Liver (tissue), 9 donors: ENCODE measurements around the gene KRT4. TPM values are rescaled to one million over a fixed set of nuclear protein-coding genes. Genes with fewer than 3 reads are reported as not detected.

Experiments used
- DNase-seq: peaks from one replicate; pipeline ENCODE4 v3.0.0-alpha.2; 2017; ENCODE audit warnings: low spot score
- H3K27ac ChIP-seq, 2 donors: one replicate each; pipeline ENCODE4 v1.7.0; 2013; ENCODE audit warnings: inconsistent platforms in 2 of 2, low read length in 2 of 2, control low read depth in 1 of 2, low read depth in 1 of 2, mild to moderate bottlenecking in 1 of 2
- H3K27me3 ChIP-seq, 4 donors: one replicate each; pipeline versions ENCODE4 v1.6.1 to v1.7.0; 2013; ENCODE audit warnings: low read length in 3 of 4, inconsistent platforms in 1 of 4, mild to moderate bottlenecking in 1 of 4, moderate library complexity in 1 of 4; ENCODE audit not compliant: control insufficient read depth in 4 of 4, insufficient read depth in 4 of 4
- H3K36me3 ChIP-seq, 4 donors: one replicate each; pipeline versions ENCODE4 v1.6.1 to v1.7.0; 2013; ENCODE audit warnings: low read length in 3 of 4, mild to moderate bottlenecking in 3 of 4, low read depth in 1 of 4, moderate library complexity in 1 of 4; ENCODE audit not compliant: control insufficient read depth in 4 of 4, insufficient read depth in 3 of 4
- H3K4me1 ChIP-seq, 4 donors: one replicate each; pipeline versions ENCODE4 v1.6.1 to v1.7.0; 2013; ENCODE audit warnings: low read length in 3 of 4, mild to moderate bottlenecking in 3 of 4, moderate library complexity in 1 of 4; ENCODE audit not compliant: control insufficient read depth in 4 of 4, insufficient read depth in 4 of 4
- H3K4me3 ChIP-seq, 3 donors: one replicate each; pipeline versions ENCODE4 v1.6.1 to v1.7.0; 2013; ENCODE audit warnings: low read length in 3 of 3, control low read depth in 1 of 3, low read depth in 1 of 3, mild to moderate bottlenecking in 1 of 3
- H3K9ac ChIP-seq, 2 donors: one replicate each; pipeline ENCODE4 v1.7.0; 2013; ENCODE audit warnings: low read length in 2 of 2, mild to moderate bottlenecking in 2 of 2, moderate library complexity in 2 of 2, control low read depth in 1 of 2, low read depth in 1 of 2
- H3K9me3 ChIP-seq, 4 donors: one replicate each; pipeline versions ENCODE4 v1.6.1 to v1.7.0; 2013; ENCODE audit warnings: low read length in 3 of 4; ENCODE audit not compliant: control insufficient read depth in 4 of 4
- ATF3 ChIP-seq: IDR thresholded peaks from 2 replicates; pipeline ENCODE4 v1.6.1; 2016; ENCODE audit warnings: antibody characterized with exemption
- CTCF ChIP-seq: fragments of 150-350 bp; IDR thresholded peaks from 2 replicates; pipeline ENCODE4 v1.5.1; 2017; ENCODE audit warnings: improper control_type of control experiment, low read depth, low read length; ENCODE audit not compliant: missing input control
- EGR1 ChIP-seq, 2 donors: IDR thresholded peaks; 2 replicates each; pipeline ENCODE4 v1.6.1; 2016 to 2018; ENCODE audit warnings: antibody characterized with exemption in 2 of 2, low read depth in 2 of 2
- FOXA1 ChIP-seq: IDR thresholded peaks from 2 replicates; pipeline ENCODE4 v1.6.1; 2016; ENCODE audit warnings: antibody characterized with exemption
- FOXA2 ChIP-seq: IDR thresholded peaks from 2 replicates; pipeline ENCODE4 v1.6.1; 2016; ENCODE audit warnings: antibody characterized with exemption
- GABPA ChIP-seq, 2 donors: IDR thresholded peaks in 1 of 2; conservative IDR thresholded peaks in 1 of 2; 2 replicates each; pipeline ENCODE4 v1.6.1; 2016; ENCODE audit warnings: antibody characterized with exemption in 2 of 2, mild to moderate bottlenecking in 1 of 2, moderate library complexity in 1 of 2
- HNF4A ChIP-seq, 2 donors: conservative IDR thresholded peaks; 2 replicates each; pipeline ENCODE4 v1.6.1; 2016; ENCODE audit warnings: antibody characterized with exemption in 2 of 2, mild to moderate bottlenecking in 2 of 2
- HNF4G ChIP-seq: IDR thresholded peaks from 2 replicates; pipeline ENCODE4 v1.6.1; 2016; ENCODE audit warnings: antibody characterized with exemption
- JUND ChIP-seq, 2 donors: IDR thresholded peaks; 2 replicates each; pipeline ENCODE4 v1.6.1; 2016; ENCODE audit warnings: antibody characterized with exemption in 2 of 2
- MAX ChIP-seq: IDR thresholded peaks from 2 replicates; pipeline ENCODE4 v1.6.1; 2016; ENCODE audit warnings: antibody characterized with exemption
- NR2F2 ChIP-seq: IDR thresholded peaks from 2 replicates; pipeline ENCODE4 v1.6.1; 2016; ENCODE audit warnings: antibody characterized with exemption
- REST ChIP-seq: IDR thresholded peaks from 2 replicates; pipeline ENCODE4 v1.6.1; 2016; ENCODE audit warnings: antibody characterized with exemption, mild to moderate bottlenecking
- RXRA ChIP-seq, 2 donors: IDR thresholded peaks; 2 replicates each; pipeline ENCODE4 v1.6.1; 2017 to 2018; ENCODE audit warnings: antibody characterized with exemption in 2 of 2, mild to moderate bottlenecking in 1 of 2
- SP1 ChIP-seq: IDR thresholded peaks from 2 replicates; pipeline ENCODE4 v1.6.1; 2018; ENCODE audit warnings: antibody characterized with exemption, mild to moderate bottlenecking
- TAF1 ChIP-seq: conservative IDR thresholded peaks from 2 replicates; pipeline ENCODE4 v1.6.1; 2016; ENCODE audit warnings: antibody characterized with exemption, mild to moderate bottlenecking
- ZBTB33 ChIP-seq: IDR thresholded peaks from 2 replicates; pipeline ENCODE4 v1.6.1; 2016; ENCODE audit warnings: antibody characterized with exemption
- WGBS: extraction: QIAGEN DNeasy Blood & Tissue Kit; methylation state at CpG from one replicate; pipeline ENCODE4 v1.1.7; 2013; 5-methylcytosine and 5-hydroxymethylcytosine counted together
- polyA plus RNA-seq, 2 donors: library from polyadenylated mRNA; stranded (reverse) in 1 of 2; unstranded in 1 of 2; fragments of 200-250 nt in 1 of 2; fragments of >200 nt in 1 of 2; fragmentation: Nextera tagmentation in 1 of 2; extraction: Ambion mirVana in 1 of 2; gene quantifications; one replicate each; pipeline versions ENCODE4 v1.2.1 to v1.2.3, GENCODE V29; 2013 to 2015
- total RNA-seq, 2 donors: library from RNA; depleted of rRNA; stranded (reverse); fragments of >200 nt; gene quantifications; one replicate each; pipeline ENCODE4 v1.2.3, GENCODE V29; 2014
- donor health status: healthy.
- donor health status: healthy.
- donor health status: healthy.
- donor health status: healthy.
- donor health status: healthy.

The KRT4 gene
- total and polyA plus RNA-seq, 4 donors: 0.05 to 0.23 TPM; not detected in 2

- Histone ChIP-seq H3K36me3 (no peaks in the 10 kb centered on the region), H3K4me3 (no peak overlapping the region), H3K27me3 (no peaks in the 10 kb centered on the region), H3K27ac (no peak overlapping the region), H3K9me3 (no peaks in the 10 kb centered on the region), H3K9ac (no peak overlapping the region), H3K4me1 (no peaks in the 10 kb centered on the region)
- WGBS: 75% methylated on average over 16 of the region's 16 CpGs
- no peak for DNase-seq
- no peak for TF ChIP-seq REST
- no peak for TF ChIP-seq RXRA (IDR thresholded peaks at IDR 0.05)
- no peak for TF ChIP-seq NR2F2
- no peak for TF ChIP-seq TAF1
These were observed 9.0 kb upstream of the KRT4 start for GRCh38 chr12:52822771-52823510.

- Histone ChIP-seq H3K4me1 (no peaks in the 10 kb centered on the region), H3K27ac (no peak overlapping the region), H3K9me3 (no peaks in the 10 kb centered on the region), H3K36me3 (no peaks in the 10 kb centered on the region), H3K4me3 (no peak overlapping the region), H3K9ac (no peak overlapping the region), H3K27me3 (no peaks in the 10 kb centered on the region)
- 83% methylated on average over 10 of the region's 10 CpGs for WGBS
- no peak for DNase-seq
- no peak for TF ChIP-seq ATF3
- no peak for TF ChIP-seq ZBTB33
- no peak for TF ChIP-seq MAX
- TF ChIP-seq FOXA2: no peak
- no peak for TF ChIP-seq JUND (IDR thresholded peaks at IDR 0.05)
- TF ChIP-seq GABPA (IDR thresholded peaks at IDR 0.05 in 1 of 2, conservative IDR thresholded peaks at IDR 0.05 in 1 of 2): no peak
- TF ChIP-seq FOXA1: no peak
- no peak for TF ChIP-seq REST
- TF ChIP-seq EGR1 (IDR thresholded peaks at IDR 0.05; ENCODE audit: low read depth in 2 of 2): no peak
- TF ChIP-seq RXRA (IDR thresholded peaks at IDR 0.05): no peak
- TF ChIP-seq HNF4G: no peak
- TF ChIP-seq CTCF: no peak
- TF ChIP-seq SP1: no peak
- no peak for TF ChIP-seq HNF4A (conservative IDR thresholded peaks at IDR 0.05)
- no peak for TF ChIP-seq NR2F2
These were observed 8.1 kb upstream of the KRT4 start for GRCh38 chr12:52821826-52822660.
